Measurements from ENCODE around the gene CCDC40.

The CCDC40 gene

GRCh38 chr17:80141463-80142165 is 105.2 kb downstream of the CCDC40 start:
- DNase-seq (ENCODE audit: low read depth): no peak

- DNase-seq (ENCODE audit: low read depth): no peak
These were observed 106.5 kb downstream of the CCDC40 start for GRCh38 chr17:80142929-80143328.

GRCh38 chr17:80145076-80146075 is 108.9 kb downstream of the CCDC40 start:
- DNase-seq (ENCODE audit: low read depth): no peak

- peak; percentile 5 for DNase-seq (ENCODE audit: low read depth)
These were observed 109.9 kb downstream of the CCDC40 start for GRCh38 chr17:80146121-80147034.

- DNase-seq (ENCODE audit: low read depth): peak; percentile 94
These were observed 110.8 kb downstream of the CCDC40 start, which contains the start of gene EIF4A3 for GRCh38 chr17:80147035-80147822. Gene EIF4A3 (minus strand): TSS chr17:80147128. CDS start chr17:80146961, 167 bp downstream.
